Measurements from ENCODE around the gene TRIM28. TPM values are rescaled to one million over a fixed set of nuclear protein-coding genes. Genes with fewer than 3 reads are reported as not detected.

TRIM28 gene
- total RNA-seq, 1 experiment from 2014 or later: 1,221 TPM

- TF ChIP-seq, protein P1, sequence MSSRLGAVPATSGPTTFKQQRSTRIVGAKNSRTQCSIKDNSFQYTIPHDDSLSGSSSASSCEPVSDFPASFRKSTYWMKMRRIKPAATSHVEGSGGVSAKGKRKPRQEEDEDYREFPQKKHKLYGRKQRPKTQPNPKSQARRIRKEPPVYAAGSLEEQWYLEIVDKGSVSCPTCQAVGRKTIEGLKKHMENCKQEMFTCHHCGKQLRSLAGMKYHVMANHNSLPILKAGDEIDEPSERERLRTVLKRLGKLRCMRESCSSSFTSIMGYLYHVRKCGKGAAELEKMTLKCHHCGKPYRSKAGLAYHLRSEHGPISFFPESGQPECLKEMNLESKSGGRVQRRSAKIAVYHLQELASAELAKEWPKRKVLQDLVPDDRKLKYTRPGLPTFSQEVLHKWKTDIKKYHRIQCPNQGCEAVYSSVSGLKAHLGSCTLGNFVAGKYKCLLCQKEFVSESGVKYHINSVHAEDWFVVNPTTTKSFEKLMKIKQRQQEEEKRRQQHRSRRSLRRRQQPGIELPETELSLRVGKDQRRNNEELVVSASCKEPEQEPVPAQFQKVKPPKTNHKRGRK (CRISPR knock-in tag; IDR thresholded peaks at IDR 0.05; ENCODE audit: borderline replicate concordance): no peak
- TF ChIP-seq, protein P2, sequence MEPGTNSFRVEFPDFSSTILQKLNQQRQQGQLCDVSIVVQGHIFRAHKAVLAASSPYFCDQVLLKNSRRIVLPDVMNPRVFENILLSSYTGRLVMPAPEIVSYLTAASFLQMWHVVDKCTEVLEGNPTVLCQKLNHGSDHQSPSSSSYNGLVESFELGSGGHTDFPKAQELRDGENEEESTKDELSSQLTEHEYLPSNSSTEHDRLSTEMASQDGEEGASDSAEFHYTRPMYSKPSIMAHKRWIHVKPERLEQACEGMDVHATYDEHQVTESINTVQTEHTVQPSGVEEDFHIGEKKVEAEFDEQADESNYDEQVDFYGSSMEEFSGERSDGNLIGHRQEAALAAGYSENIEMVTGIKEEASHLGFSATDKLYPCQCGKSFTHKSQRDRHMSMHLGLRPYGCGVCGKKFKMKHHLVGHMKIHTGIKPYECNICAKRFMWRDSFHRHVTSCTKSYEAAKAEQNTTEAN (CRISPR knock-in tag; IDR thresholded peaks at IDR 0.05): no peak
- TF ChIP-seq JUN (CRISPR knock-in tag; IDR thresholded peaks at IDR 0.05) (no peak), SP1 (CRISPR knock-in tag; conservative IDR thresholded peaks at IDR 0.05) (no peak), FOXP1 (CRISPR knock-in tag; IDR thresholded peaks at IDR 0.05; ENCODE audit: borderline replicate concordance) (no peak), NR3C1 (CRISPR knock-in tag; conservative IDR thresholded peaks at IDR 0.05; ENCODE audit: low read depth) (no peak), OVOL2 (CRISPR knock-in tag; IDR thresholded peaks at IDR 0.05; ENCODE audit: borderline replicate concordance) (no peak), RORB (CRISPR knock-in tag; IDR thresholded peaks at IDR 0.05) (no peak), SMAD4 (CRISPR knock-in tag; IDR thresholded peaks at IDR 0.05) (no peak)
These were observed 20.0 kb downstream of the TRIM28 start (continued) for GRCh38 chr19:58563823-58564222.

DNA sequence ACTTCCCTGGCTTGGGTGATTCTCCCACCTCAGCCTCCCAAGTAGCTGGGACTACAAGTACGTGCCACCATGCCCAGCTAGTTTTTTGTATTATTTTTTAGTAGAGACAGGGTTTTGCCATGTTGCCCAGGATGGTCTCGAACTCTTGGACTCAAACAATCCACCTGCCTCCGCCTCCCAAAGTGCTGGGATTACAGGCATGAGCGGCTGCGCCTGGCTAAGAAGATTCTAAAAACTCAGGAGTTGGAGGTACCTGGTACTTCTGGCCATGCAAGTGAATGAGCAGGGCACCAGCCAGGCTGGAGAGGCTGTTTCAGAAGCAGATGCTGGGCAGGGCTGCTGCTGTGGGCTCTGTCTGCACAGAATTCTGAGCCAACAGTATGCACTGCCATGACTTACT is 23.1 kb downstream of the TRIM28 start:
- POLR2A ChIA-PET: no interaction called here
- CTCF ChIA-PET: no interaction called here
- H3K27ac Mint-ChIP-seq: no peak overlapping the region
- H3K27me3 Mint-ChIP-seq (ENCODE audit: low read depth): peaks cover 29% of the 10 kb centered on the region
- peaks cover 13% of the 10 kb centered on the region; the same call in 1 of the 2 replicates for H3K36me3 Mint-ChIP-seq
- H3K9me3 Mint-ChIP-seq: no peaks in the 10 kb centered on the region
- DNase-seq (ENCODE audit: low spot score) (no peak), ATAC-seq (no peak)
- H3K4me3 Mint-ChIP-seq: no peak overlapping the region
- TF ChIP-seq ZBTB21 (CRISPR knock-in tag; IDR thresholded peaks at IDR 0.05; ENCODE audit: borderline replicate concordance): no peak
- TF ChIP-seq GTF2I (CRISPR knock-in tag; conservative IDR thresholded peaks at IDR 0.05): no peak
- TF ChIP-seq, protein P1 (CRISPR knock-in tag; IDR thresholded peaks at IDR 0.05; ENCODE audit: borderline replicate concordance): no peak
- no peak for TF ChIP-seq NR2C2 (CRISPR knock-in tag; IDR thresholded peaks at IDR 0.05)
- no peak for TF ChIP-seq SMAD3 (CRISPR knock-in tag; IDR thresholded peaks at IDR 0.05; ENCODE audit: borderline replicate concordance)
- TF ChIP-seq ZNF263 (CRISPR knock-in tag; IDR thresholded peaks at IDR 0.05; ENCODE audit: low read depth): no peak
- no peak for TF ChIP-seq TEAD1 (CRISPR knock-in tag; IDR thresholded peaks at IDR 0.05)
- TF ChIP-seq TEAD4 (CRISPR knock-in tag; IDR thresholded peaks at IDR 0.05): no peak
- TF ChIP-seq ZNF317 (CRISPR knock-in tag; IDR thresholded peaks at IDR 0.05; ENCODE audit: borderline replicate concordance, low read depth): no peak
- TF ChIP-seq, protein P3, sequence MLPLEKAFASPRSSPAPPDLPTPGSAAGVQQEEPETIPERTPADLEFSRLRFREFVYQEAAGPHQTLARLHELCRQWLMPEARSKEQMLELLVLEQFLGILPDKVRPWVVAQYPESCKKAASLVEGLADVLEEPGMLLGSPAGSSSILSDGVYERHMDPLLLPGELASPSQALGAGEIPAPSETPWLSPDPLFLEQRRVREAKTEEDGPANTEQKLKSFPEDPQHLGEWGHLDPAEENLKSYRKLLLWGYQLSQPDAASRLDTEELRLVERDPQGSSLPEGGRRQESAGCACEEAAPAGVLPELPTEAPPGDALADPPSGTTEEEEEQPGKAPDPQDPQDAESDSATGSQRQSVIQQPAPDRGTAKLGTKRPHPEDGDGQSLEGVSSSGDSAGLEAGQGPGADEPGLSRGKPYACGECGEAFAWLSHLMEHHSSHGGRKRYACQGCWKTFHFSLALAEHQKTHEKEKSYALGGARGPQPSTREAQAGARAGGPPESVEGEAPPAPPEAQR (CRISPR knock-in tag; IDR thresholded peaks at IDR 0.05): no peak
- no peak for TF ChIP-seq RORB (CRISPR knock-in tag; IDR thresholded peaks at IDR 0.05)
- TF ChIP-seq ATF3 (CRISPR knock-in tag; conservative IDR thresholded peaks at IDR 0.05): no peak
- TF ChIP-seq PRDM15 (CRISPR knock-in tag; IDR thresholded peaks at IDR 0.05): no peak
- peaks cover 13% of the 10 kb centered on the region for H3K4me1 Mint-ChIP-seq
